SK-N-SH (cell line): ENCODE results near the gene P3H2.

Experiments
- EP300 ChIP-seq, 2 experiments: IDR thresholded peaks; 2 replicates each; pipeline versions ENCODE4 v1.4.0 to v1.6.1; 2012; ENCODE audit warnings: borderline replicate concordance in 1 of 2, low read depth in 1 of 2, low read length in 1 of 2
- MXI1 ChIP-seq: IDR thresholded peaks from 2 replicates; pipeline ENCODE4 v1.6.1; 2012; ENCODE audit warnings: mild to moderate bottlenecking, low read depth, low read length, improper control_type of control experiment
- POLR2AphosphoS5 ChIP-seq: IDR thresholded peaks from 2 replicates; pipeline ENCODE4 v1.6.1; 2012; ENCODE audit warnings: low read depth, low read length
- SMC3 ChIP-seq: IDR thresholded peaks from 2 replicates; pipeline ENCODE4 v1.6.1; 2012; ENCODE audit warnings: low read depth, low read length, improper control_type of control experiment
- TAF1 ChIP-seq: IDR thresholded peaks from 2 replicates; pipeline ENCODE4 v1.6.1; 2012; ENCODE audit warnings: low read depth, mild to moderate bottlenecking, low read length, moderate library complexity, borderline replicate concordance
- TF ChIP-seq, protein P1 (sequence below): fragments of 200-600 bp; sonication (generic); IDR thresholded peaks from 2 replicates; pipeline ENCODE4 v1.6.1; 2017; ENCODE audit warnings: antibody characterized with exemption, mild to moderate bottlenecking, moderate library complexity
- TF ChIP-seq, protein P2 (sequence below): IDR thresholded peaks from 2 replicates; pipeline ENCODE4 v1.4.0; 2012; ENCODE audit warnings: low read depth

DNA sequence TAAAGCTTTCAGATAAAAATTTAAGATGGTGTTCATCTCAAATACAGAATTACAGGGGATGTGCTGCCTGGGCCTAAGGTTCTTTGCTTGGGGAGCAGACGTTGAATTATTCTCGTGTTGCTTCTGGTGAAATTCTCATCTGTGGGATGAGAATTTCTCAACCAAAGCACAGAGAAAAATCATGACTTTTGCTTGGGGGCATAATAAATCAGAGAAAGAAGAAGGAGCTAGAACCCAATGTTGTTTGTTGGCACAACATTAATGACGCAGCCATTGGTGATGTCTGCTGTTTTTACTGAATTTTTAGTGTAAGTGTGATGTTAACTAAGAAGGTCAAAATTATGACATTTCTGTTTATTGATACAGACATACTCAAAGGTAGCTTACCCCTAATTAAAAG lies 35.7 kb downstream of the P3H2 start:
- TF ChIP-seq, protein P1, sequence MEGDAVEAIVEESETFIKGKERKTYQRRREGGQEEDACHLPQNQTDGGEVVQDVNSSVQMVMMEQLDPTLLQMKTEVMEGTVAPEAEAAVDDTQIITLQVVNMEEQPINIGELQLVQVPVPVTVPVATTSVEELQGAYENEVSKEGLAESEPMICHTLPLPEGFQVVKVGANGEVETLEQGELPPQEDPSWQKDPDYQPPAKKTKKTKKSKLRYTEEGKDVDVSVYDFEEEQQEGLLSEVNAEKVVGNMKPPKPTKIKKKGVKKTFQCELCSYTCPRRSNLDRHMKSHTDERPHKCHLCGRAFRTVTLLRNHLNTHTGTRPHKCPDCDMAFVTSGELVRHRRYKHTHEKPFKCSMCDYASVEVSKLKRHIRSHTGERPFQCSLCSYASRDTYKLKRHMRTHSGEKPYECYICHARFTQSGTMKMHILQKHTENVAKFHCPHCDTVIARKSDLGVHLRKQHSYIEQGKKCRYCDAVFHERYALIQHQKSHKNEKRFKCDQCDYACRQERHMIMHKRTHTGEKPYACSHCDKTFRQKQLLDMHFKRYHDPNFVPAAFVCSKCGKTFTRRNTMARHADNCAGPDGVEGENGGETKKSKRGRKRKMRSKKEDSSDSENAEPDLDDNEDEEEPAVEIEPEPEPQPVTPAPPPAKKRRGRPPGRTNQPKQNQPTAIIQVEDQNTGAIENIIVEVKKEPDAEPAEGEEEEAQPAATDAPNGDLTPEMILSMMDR: no peak
- TF ChIP-seq MXI1 (no peak), EP300 (IDR thresholded peaks at IDR 0.05; ENCODE audit: borderline replicate concordance in 1 of 2, low read depth in 1 of 2, low read length in 1 of 2) (no peak), SMC3 (no peak), POLR2AphosphoS5 (no peak), TAF1 (no peak)
- TF ChIP-seq, protein P2, sequence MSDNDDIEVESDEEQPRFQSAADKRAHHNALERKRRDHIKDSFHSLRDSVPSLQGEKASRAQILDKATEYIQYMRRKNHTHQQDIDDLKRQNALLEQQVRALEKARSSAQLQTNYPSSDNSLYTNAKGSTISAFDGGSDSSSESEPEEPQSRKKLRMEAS: no peak
